ENCODE results near the gene LPP. TPM values are rescaled to one million over a fixed set of nuclear protein-coding genes. Genes with fewer than 3 reads are reported as not detected.

The LPP gene
- total RNA-seq, 2 experiments from 2014 or later, result 49.6 to 54.3 TPM

DNA sequence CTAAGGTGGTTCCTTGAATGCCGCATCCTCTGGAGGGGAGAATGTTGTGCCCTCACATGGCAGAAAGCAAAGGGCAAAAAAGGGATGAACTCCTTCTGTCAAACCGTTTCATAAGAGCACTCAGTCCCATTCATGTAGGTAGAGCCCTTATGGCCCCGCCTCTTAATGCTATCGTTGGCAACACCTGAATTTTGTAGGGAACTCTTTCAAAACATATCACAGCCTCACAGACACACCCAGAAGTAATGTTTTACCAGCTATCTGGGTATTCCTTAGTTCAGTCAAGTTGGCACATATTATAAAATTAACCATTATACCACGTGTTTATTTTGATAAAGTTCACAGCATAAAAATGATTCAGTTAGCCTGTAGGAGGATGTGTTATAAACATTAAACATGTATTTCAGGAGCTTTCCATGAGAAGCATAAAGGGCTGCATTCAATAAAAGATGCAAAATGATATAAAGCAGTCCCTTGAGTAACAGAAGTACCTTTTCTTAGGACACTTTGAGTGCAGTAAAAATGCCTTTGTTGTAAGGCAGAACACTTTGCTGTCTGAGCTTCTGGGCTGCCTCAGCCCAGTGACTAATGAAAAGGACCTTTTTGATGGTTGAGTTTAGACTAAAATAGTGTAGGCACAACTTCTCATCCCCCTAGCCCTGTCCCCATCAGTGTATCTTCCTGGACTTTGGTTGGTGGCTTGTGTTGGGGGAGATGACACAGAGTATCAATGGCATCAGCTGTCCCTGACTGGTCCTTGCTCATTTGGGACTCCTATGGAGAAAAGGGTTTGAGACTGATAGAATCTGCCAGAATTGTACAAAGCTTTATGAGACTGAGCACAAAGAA, 754.3 kb downstream of the LPP start:
- DNase-seq (no peak), ATAC-seq (ENCODE audit: low read depth) (no peak)
- H3K4me1 Mint-ChIP-seq, result peaks cover 8% of the 10 kb centered on the region
- peaks cover 3% of the 10 kb centered on the region for H3K9me3 Mint-ChIP-seq
- H3K27me3 Mint-ChIP-seq, result no peaks in the 10 kb centered on the region
- no peak overlapping the region for H3K27ac Mint-ChIP-seq
- no peak overlapping the region for H3K4me3 Mint-ChIP-seq
- POLR2A ChIA-PET, result interaction anchor here (0.7 kb wide), 1 partner anchor 21 kb away, joined by 3 read pairs; no protein-coding TSS in a partner anchor
- H3K36me3 Mint-ChIP-seq, result peaks cover 7% of the 10 kb centered on the region

DNA sequence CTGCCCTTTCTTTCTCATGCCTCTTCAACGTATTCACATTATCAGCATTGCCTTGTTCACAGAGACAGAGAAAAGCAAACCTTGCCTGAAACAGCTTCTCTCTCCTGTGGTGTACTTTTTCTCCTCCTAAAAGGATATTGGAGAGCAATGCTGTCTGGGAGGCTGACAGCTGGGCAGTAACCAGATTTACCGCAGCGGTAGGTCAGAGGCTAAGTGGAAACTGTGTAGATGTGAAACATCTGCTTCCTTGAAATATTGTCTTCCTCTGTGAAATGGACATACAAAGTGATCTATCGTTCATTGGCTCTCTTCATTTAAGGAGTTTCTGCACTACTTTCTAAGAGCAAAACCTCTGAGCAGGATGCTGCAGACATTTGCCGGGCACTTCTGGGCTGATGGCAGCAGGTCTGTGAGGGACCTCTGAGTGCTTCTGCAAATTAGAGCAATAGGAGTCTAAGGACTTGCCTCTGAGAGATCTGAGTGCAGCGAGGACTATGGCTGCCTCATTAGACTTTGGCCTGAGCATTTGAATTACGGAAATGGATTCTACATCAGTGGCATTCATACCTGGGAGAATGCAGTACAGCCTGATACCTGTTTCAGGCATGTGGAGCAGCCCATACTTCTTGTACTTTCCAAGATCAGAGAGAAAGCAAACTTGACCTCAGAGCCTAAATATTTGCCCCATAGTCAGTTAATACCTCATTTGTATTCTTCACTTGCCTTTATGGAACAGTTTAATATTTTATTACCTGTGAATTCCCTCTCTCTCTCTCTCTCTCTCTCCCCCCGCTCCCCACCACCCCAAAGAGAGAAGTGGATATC, 757.3 kb downstream of the LPP start:
- Mint-ChIP-seq H3K27ac (no peak overlapping the region), H3K36me3 (peaks cover 7% of the 10 kb centered on the region)
- POLR2A ChIA-PET, result no interaction called here

DNA sequence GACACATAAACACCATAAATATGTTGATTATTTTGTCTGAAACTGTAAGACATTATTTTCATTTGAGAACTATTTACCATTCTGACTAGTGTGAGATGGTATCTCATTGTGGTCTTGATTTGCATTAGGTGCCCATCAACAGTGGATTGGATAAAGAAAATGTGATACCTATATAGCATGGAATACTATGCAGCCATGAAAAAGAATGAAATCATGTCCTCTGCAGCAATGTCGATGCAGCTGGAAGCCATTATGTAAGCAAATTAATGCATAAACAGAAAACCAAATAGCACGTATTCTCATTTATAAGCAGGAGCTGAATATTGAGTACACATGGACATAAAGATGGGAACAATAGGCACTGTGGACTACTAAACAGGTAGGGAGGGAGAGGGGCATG, 759.1 kb downstream of the LPP start:
- peaks cover 8% of the 10 kb centered on the region for H3K36me3 Mint-ChIP-seq
- POLR2A ChIA-PET, result no interaction called here
- DNase-seq (no peak), ATAC-seq (ENCODE audit: low read depth) (no peak)
- no peak overlapping the region for H3K27ac Mint-ChIP-seq
- peaks cover 3% of the 10 kb centered on the region for H3K9me3 Mint-ChIP-seq
- H3K27me3 Mint-ChIP-seq, result no peaks in the 10 kb centered on the region
- H3K4me1 Mint-ChIP-seq, result peaks cover 45% of the 10 kb centered on the region
- no peak overlapping the region for H3K4me3 Mint-ChIP-seq

More for the DNA sequence above, 757.3 kb downstream of the LPP start:
- Mint-ChIP-seq H3K27me3 (no peaks in the 10 kb centered on the region), H3K9me3 (peaks cover 3% of the 10 kb centered on the region), H3K4me3 (no peak overlapping the region), H3K4me1 (peaks cover 26% of the 10 kb centered on the region)
- no peak for ATAC-seq (ENCODE audit: low read depth)
- DNase-seq, result no peak

DNA sequence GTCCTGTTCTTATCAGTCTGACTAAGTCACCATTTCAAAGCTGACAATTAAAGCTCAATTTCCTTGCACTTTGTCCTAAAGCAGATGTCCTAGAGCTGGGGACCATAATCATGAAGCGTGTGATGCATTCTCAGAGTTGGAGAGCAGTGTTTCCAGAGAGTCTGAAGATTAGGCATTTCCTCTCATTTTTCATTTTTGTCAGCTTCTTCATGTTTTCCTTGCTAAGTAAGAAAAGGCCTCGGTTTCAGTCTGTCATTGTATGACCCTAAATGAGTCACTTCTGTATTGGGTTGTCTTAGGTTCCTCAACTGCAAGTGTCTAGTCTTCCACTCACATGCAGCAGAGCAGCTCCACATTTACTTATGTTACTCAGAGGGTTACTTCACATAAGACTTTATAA, 760.6 kb downstream of the LPP start:
- Mint-ChIP-seq H3K4me1 (peaks cover 41% of the 10 kb centered on the region), H3K9me3 (peaks cover 3% of the 10 kb centered on the region), H3K4me3 (no peak overlapping the region), H3K36me3 (peaks cover 8% of the 10 kb centered on the region), H3K27me3 (no peaks in the 10 kb centered on the region), H3K27ac (peak overlapping the region; percentile 74)
- ATAC-seq (ENCODE audit: low read depth) (peak; percentile 32), DNase-seq (no peak)
- POLR2A ChIA-PET, result interaction anchor here (1.0 to 1.3 kb wide), 2 partner anchors 1174 to 1176 kb away, joined by 4 to 6 read pairs; no protein-coding TSS in a partner anchor

DNA sequence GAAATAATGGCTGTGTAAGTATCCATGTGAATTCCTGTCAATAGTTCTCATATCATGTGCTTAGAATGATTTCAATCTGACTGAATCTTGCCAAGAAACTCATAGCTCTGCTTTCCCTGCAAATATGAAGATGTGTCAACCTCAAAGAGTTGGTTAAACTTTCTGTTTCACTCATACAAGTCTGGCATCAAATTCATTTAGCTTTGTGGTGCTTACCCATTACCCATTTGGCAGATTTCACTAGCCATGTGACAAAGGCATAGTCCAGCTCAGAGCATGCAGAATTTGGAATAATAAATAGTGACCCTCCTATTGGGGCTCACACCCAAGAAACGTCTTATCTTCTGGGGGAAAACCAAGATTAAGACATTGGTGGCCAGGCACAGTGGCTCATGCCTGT, 761.2 kb downstream of the LPP start:
- H3K9me3 Mint-ChIP-seq, result peaks cover 4% of the 10 kb centered on the region
- ATAC-seq (ENCODE audit: low read depth), result peak; percentile 32
- H3K4me1 Mint-ChIP-seq, result peaks cover 41% of the 10 kb centered on the region
- POLR2A ChIA-PET, result interaction anchor here (1.0 to 1.3 kb wide), 2 partner anchors 1174 to 1176 kb away, joined by 4 to 6 read pairs; no protein-coding TSS in a partner anchor
- no peak for DNase-seq
- no peak overlapping the region for H3K4me3 Mint-ChIP-seq
- peaks cover 5% of the 10 kb centered on the region for H3K36me3 Mint-ChIP-seq
- H3K27ac Mint-ChIP-seq, result peak overlapping the region; percentile 74
- no peaks in the 10 kb centered on the region for H3K27me3 Mint-ChIP-seq

DNA sequence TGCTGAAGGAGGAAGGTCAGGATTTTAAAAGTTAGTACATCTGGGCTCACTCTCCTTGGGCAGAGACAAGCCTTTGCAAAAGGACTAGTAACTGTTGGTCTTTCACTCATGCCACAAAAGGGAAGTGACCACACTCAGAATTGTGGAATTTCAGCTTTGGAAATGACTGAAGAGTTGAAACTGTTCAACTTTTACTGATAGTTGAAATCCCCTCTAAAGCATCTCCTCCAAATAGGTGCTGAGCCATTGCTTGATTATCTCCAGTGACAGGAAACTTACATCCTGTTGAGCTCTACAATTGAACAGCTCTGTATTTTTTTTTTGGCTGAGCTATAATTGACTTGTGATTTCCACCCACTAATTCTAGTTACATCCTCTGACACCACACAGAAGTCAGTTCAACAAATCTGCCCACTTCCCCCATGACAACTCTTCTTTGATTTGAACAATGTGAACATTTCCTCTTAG, 763.0 kb downstream of the LPP start:
- ATAC-seq (ENCODE audit: low read depth), result peak; percentile 94
- peak overlapping the region; percentile 55 for H3K4me3 Mint-ChIP-seq
- peaks cover 4% of the 10 kb centered on the region for H3K9me3 Mint-ChIP-seq
- peaks cover 38% of the 10 kb centered on the region for H3K4me1 Mint-ChIP-seq
- peaks cover 9% of the 10 kb centered on the region for H3K36me3 Mint-ChIP-seq
- POLR2A ChIA-PET, result interaction anchor here (1.0 to 1.4 kb wide), 4 partner anchors 1171 to 1178 kb away, joined by 3 to 9 read pairs (median 4); partner anchors contain the start of gene BCL6
- peak overlapping the region; percentile 84 for H3K27ac Mint-ChIP-seq
- H3K27me3 Mint-ChIP-seq, result no peaks in the 10 kb centered on the region
- DNase-seq, result no peak

DNA sequence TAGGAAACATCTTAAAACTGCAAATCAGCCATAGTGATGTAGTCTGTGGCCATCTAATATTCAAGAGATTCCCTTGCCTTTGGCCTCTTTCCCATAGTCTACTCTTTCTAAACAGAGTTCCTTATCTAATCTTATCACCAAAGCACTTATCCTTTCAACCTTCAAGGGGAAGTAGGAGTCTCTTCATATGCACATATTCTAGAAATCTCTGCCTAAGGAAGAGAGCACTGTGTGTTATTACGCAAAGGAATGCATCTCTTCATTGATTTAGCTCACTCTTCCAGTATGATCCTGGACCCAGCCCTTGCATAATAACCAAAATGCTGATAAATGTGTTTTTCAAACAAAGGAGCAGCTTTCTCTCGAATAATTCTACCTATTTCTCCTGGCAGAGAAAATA, 764.1 kb downstream of the LPP start:
- peak overlapping the region; percentile 84 for H3K27ac Mint-ChIP-seq
- DNase-seq (no peak), ATAC-seq (ENCODE audit: low read depth) (no peak)
- peaks cover 38% of the 10 kb centered on the region for H3K4me1 Mint-ChIP-seq
- POLR2A ChIA-PET, result no interaction called here
- peaks cover 5% of the 10 kb centered on the region for H3K36me3 Mint-ChIP-seq
- no peaks in the 10 kb centered on the region for H3K27me3 Mint-ChIP-seq
- H3K4me3 Mint-ChIP-seq, result peak overlapping the region; percentile 55
- peaks cover 2% of the 10 kb centered on the region for H3K9me3 Mint-ChIP-seq

DNA sequence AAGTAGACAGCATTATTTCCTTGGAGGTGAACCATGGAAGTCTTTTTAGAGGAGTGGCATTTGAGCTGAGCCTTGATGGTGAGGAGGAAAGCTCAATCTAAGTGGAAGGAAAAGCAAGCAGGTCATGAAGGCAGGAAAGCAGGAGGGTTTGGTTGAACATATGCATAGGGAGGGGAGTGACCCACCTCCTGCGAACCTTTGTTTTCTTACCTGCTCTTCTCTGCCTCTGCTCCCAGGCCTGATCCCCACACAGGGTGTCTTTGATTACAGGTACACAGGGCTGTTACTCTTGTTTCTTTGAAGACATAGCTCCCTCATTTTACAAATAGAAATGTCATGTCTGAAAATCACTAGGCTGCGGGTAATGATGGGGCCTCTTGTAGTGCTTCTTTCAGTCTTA, 769.7 kb downstream of the LPP start:
- Mint-ChIP-seq H3K9me3 (peaks cover 4% of the 10 kb centered on the region), H3K4me1 (no peaks in the 10 kb centered on the region), H3K27ac (no peak overlapping the region), H3K27me3 (no peaks in the 10 kb centered on the region), H3K4me3 (no peak overlapping the region), H3K36me3 (peaks cover 5% of the 10 kb centered on the region)
- DNase-seq (no peak), ATAC-seq (ENCODE audit: low read depth) (no peak)
- POLR2A ChIA-PET, result no interaction called here

DNA sequence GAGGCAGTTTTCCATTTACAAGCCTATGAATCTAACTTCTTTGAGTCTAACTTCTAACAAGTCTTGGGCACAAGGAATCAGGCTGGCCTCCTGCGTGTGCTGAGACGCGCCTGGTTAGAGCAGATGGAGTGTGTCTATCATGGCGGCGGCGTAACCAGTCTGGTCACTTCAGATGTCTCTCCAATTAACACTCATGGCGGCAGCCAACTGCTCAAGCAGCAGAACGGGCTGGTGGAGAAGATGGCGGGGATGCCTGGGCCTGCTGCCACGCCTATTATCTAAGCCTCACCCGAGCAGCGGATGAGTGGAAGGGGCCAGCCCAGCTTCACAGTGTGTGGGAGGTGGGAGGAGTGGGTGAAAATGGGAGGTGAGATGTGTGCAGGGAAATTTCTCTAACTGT, 771.4 kb downstream of the LPP start:
- Mint-ChIP-seq H3K27me3 (no peaks in the 10 kb centered on the region), H3K9me3 (peaks cover 2% of the 10 kb centered on the region), H3K4me1 (no peaks in the 10 kb centered on the region), H3K27ac (no peak overlapping the region), H3K36me3 (peaks cover 3% of the 10 kb centered on the region), H3K4me3 (no peak overlapping the region)
- DNase-seq (no peak), ATAC-seq (ENCODE audit: low read depth) (no peak)
- POLR2A ChIA-PET, result no interaction called here

DNA sequence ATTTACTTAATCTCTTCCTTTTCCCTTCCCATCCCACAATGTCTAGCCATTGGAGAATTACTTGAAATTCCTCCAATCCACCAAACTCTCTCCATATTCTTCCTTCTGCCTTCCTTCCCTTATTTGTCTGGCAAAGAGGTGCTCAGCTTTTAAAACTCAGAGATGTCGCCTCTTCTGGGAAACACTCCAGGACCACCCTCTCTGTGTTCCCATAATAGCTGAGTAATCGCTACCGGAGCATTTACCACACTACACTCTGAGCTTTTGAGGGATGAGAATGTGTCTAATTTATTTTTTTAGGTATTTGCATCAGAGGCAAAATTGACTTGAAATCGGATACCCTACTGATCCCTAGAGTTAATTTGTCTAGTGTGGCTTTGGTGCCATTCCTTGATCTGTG, 772.2 kb downstream of the LPP start:
- Mint-ChIP-seq H3K4me3 (no peak overlapping the region), H3K9me3 (peaks cover 2% of the 10 kb centered on the region), H3K27me3 (no peaks in the 10 kb centered on the region), H3K27ac (no peak overlapping the region), H3K36me3 (peaks cover 3% of the 10 kb centered on the region), H3K4me1 (no peaks in the 10 kb centered on the region)
- POLR2A ChIA-PET, result no interaction called here
- no peak for DNase-seq
- no peak for ATAC-seq (ENCODE audit: low read depth)

DNA sequence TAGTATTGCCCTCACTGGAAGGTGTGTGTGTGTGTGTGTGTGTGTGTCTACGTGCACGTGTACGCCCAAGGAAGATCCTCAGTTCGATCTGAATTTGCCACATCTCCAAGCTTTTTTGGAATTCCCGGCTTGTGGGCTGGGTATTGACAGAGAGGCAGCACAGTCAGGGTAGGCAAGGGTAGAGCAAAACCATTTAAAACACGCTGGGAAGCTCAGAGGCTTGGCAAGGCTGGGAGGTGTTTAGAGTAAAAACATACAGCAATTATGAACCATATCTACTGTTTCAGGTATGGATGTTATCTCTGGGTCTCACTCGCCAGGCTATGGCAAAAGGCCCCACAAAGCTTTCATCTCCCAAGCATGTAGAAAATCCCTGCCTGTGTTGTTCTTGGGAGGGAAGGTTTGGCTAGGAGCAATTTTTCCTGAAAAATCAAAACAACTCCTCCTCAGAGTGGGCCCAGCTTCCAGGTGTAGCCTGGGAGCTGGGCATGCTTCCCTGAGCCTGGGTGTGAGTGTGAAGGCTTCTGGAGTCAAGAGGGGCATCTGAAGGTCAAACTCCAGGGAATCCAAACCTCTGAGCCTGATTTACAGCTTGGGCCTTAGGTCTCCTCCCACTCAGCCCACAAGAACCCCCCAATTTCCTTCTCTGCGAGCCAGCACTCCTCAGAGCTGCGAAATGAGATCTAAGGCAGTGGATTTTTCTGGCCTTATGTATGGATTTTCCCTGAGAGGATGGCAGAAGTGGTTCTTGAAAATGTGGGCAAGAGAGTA, 773.0 kb downstream of the LPP start:
- ATAC-seq (ENCODE audit: low read depth) (no peak), DNase-seq (no peak)
- POLR2A ChIA-PET, result no interaction called here
- Mint-ChIP-seq H3K36me3 (peaks cover 2% of the 10 kb centered on the region), H3K4me3 (no peak overlapping the region), H3K27me3 (no peaks in the 10 kb centered on the region), H3K4me1 (peaks cover 3% of the 10 kb centered on the region), H3K9me3 (peaks cover 2% of the 10 kb centered on the region), H3K27ac (no peak overlapping the region)

DNA sequence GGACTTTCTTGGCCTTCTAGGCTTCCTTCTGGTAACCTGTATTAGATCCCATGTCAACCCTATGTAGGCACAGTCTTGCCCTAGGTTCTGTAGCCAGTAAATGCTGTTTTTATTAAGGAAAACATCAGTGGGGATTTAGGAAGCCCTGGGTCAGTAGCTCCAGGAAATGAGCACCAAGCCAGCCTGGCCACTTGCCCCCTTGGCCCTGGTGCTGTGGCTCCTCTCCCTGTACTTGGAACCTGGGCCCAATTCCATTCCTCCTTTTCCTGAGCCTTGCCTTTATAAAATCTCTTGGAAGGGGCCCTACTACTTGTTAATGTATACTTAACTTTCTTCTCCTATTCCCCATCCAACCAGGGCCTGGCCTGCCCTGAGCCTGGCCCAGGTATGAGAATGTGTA, 774.0 kb downstream of the LPP start:
- Mint-ChIP-seq H3K27me3 (no peaks in the 10 kb centered on the region), H3K4me3 (no peak overlapping the region), H3K9me3 (peaks cover 2% of the 10 kb centered on the region), H3K4me1 (peaks cover 3% of the 10 kb centered on the region), H3K27ac (peak overlapping the region; percentile 72), H3K36me3 (peaks cover 2% of the 10 kb centered on the region)
- POLR2A ChIA-PET, result no interaction called here
- DNase-seq (no peak), ATAC-seq (ENCODE audit: low read depth) (no peak)

DNA sequence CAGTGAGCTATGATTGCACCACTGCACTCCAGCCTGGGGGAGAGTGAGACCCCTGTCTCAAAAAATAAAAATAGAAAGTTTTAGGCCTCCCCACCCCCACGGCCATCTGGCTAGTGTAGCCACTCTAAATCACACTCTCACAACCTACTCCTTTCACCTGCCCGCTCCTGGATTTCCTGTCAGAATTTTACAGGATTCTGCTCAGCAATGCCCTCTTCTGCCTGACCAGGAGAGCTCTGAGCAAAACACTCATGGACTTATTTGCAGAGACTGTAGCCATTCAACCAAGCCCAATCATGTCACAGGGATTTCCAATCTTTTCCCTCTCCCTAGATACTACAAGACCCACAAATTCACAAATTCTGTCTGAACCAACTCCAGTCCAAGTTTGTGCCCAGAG, 775.2 kb downstream of the LPP start:
- ATAC-seq (ENCODE audit: low read depth) (no peak), DNase-seq (no peak)
- Mint-ChIP-seq H3K27ac (no peak overlapping the region), H3K9me3 (peaks cover 2% of the 10 kb centered on the region), H3K4me3 (no peak overlapping the region), H3K4me1 (peaks cover 3% of the 10 kb centered on the region), H3K27me3 (no peaks in the 10 kb centered on the region), H3K36me3 (peaks cover 2% of the 10 kb centered on the region)
- POLR2A ChIA-PET, result no interaction called here
